Measurements from ENCODE around the gene SH3D21.

- TF ChIP-seq CTCF (IDR thresholded peaks at IDR 0.05; ENCODE audit: poor library complexity, severe bottlenecking), result no peak
- TF ChIP-seq REST (IDR thresholded peaks at IDR 0.05; ENCODE audit: borderline replicate concordance), result no peak
- no peak for TF ChIP-seq MXI1 (conservative IDR thresholded peaks at IDR 0.05; ENCODE audit: poor library complexity, severe bottlenecking)
- no peak for TF ChIP-seq RAD21 (conservative IDR thresholded peaks at IDR 0.05)
- TF ChIP-seq EZH2 (IDR thresholded peaks at IDR 0.05; ENCODE audit: borderline replicate concordance, insufficient read depth, low read length, poor library complexity, severe bottlenecking), result no peak
Measured at GRCh38 chr1:36303244-36303643, 2.9 kb upstream of the SH3D21 start.

Data from neural cell (in vitro differentiated cells).